Prostate gland (tissue), 2 donors: Measurements from ENCODE around the gene UCK2. TPM values are rescaled to one million over a fixed set of nuclear protein-coding genes. Genes with fewer than 3 reads are reported as not detected.

Source experiments
- DNase-seq: peaks from one replicate; pipeline ENCODE4 v3.0.0-alpha.2; 2019; ENCODE audit warnings: low spot score
- H3K27ac ChIP-seq, 2 donors: fragments of 200-600 bp; sonication (generic); 2 replicates each; pipeline ENCODE4 v1.5.1; 2017 to 2019
- H3K27me3 ChIP-seq: fragments of 200-600 bp; sonication (generic); replicated peaks from 2 replicates; pipeline ENCODE4 v1.5.1; 2019; ENCODE audit not compliant: insufficient read depth
- H3K36me3 ChIP-seq, 2 donors: fragments of 200-600 bp; sonication (generic); 1 replicate in 1 of 2; 2 replicates in 1 of 2; pipeline versions ENCODE4 v1.5.1 to v1.8.1; 2017 to 2019
- H3K4me1 ChIP-seq: fragments of 200-600 bp; sonication (generic); replicated peaks from 2 replicates; pipeline ENCODE4 v1.5.1; 2019
- H3K4me3 ChIP-seq, 2 donors: fragments of 200-600 bp; sonication (generic); 2 replicates each; pipeline ENCODE4 v1.5.1; 2017 to 2019
- H3K9me3 ChIP-seq: fragments of 200-600 bp; sonication (generic); 2 replicates; pipeline ENCODE4 v1.5.1; 2017
- POLR2A ChIP-seq: fragments of 450-650 bp; IDR thresholded peaks from one replicate; pipeline ENCODE4 v1.6.1; 2016; ENCODE audit warnings: antibody characterized with exemption, mild to moderate bottlenecking
- POLR2AphosphoS5 ChIP-seq: sonication (generic); formaldehyde crosslinking; IDR thresholded peaks from one replicate; pipeline ENCODE4 v1.6.1; 2017; ENCODE audit warnings: antibody characterized with exemption
- WGBS: methylation state at CpG from one replicate; pipeline ENCODE4 v1.1.5; 2018; 5-methylcytosine and 5-hydroxymethylcytosine counted together
- intact Hi-C: fragments of 100-400 bp; cut with DNase I; formaldehyde crosslinking; loops from one replicate; pipeline ENCODE4 v1.14.2; 2022
- total RNA-seq, 2 donors: library from RNA; depleted of rRNA; stranded (reverse); fragments of >200 nt; gene quantifications; one replicate each; pipeline ENCODE4 v1.1.0, GENCODE V29; 2016
- TF ChIP-seq, protein P1 (sequence below), 4 experiments: fragments of 200-600 bp in 2 of 4; fragments of 450-650 bp in 2 of 4; sonication (generic) in 2 of 4; IDR thresholded peaks; 1 replicate in 3 of 4; 2 replicates in 1 of 4; pipeline ENCODE4 v1.5.1; 2016 to 2019; ENCODE audit warnings: antibody characterized with exemption in 4 of 4, mild to moderate bottlenecking in 2 of 4, moderate library complexity in 2 of 4

The UCK2 gene
- total RNA-seq, 2 donors from 2014 or later = 23.8 to 25.9 TPM

DNA sequence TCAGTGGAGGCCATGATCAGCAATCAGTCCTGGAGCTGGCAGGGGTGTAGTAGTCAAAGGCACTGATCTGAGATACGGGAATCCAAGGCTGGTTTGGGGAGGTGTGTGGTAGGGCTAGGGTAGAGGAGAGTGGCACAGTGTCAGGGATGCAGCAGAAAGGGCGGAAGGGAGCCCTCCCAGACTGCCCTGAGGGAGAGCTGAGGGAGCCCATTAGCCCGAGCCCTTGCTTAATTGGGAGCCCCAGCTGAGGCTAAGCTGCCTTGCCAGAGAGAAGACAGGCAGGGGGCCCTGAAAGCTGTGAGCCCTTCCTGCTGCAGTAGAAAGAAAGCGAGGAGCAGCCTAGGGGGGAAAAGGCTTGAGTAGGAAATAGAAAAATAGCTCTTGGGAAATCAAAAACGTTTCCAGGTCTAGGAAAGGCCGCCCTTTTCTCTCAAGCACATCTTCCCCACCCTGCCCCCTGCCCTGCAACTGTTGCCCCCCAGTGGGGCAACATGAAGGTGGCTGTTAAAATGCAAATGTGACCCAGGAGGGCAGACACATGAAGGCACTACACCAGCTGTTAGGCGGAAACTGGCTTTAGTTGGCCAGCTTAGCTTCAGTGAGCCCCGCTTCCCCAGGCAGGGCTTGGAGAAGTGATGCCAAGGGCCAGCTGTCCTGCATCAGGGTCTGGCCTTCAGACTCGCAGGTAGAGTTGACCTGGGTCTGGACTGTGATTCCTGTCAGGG lies 106.2 kb downstream of the UCK2 start:
- no peak for DNase-seq
- intact Hi-C loops = no loop called here
- 64% methylated on average over 9 of the region's 9 CpGs for WGBS
- Histone ChIP-seq H3K36me3 (no peaks in the 10 kb centered on the region), H3K27me3 (no peaks in the 10 kb centered on the region), H3K4me3 (no peak overlapping the region), H3K9me3 (no peaks in the 10 kb centered on the region), H3K4me1 (no peaks in the 10 kb centered on the region), H3K27ac (no peak overlapping the region)
- TF ChIP-seq, protein P1, sequence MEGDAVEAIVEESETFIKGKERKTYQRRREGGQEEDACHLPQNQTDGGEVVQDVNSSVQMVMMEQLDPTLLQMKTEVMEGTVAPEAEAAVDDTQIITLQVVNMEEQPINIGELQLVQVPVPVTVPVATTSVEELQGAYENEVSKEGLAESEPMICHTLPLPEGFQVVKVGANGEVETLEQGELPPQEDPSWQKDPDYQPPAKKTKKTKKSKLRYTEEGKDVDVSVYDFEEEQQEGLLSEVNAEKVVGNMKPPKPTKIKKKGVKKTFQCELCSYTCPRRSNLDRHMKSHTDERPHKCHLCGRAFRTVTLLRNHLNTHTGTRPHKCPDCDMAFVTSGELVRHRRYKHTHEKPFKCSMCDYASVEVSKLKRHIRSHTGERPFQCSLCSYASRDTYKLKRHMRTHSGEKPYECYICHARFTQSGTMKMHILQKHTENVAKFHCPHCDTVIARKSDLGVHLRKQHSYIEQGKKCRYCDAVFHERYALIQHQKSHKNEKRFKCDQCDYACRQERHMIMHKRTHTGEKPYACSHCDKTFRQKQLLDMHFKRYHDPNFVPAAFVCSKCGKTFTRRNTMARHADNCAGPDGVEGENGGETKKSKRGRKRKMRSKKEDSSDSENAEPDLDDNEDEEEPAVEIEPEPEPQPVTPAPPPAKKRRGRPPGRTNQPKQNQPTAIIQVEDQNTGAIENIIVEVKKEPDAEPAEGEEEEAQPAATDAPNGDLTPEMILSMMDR (IDR thresholded peaks at IDR 0.05) = no peak
- TF ChIP-seq POLR2AphosphoS5 = no peak
- TF ChIP-seq POLR2A = no peak

DNA sequence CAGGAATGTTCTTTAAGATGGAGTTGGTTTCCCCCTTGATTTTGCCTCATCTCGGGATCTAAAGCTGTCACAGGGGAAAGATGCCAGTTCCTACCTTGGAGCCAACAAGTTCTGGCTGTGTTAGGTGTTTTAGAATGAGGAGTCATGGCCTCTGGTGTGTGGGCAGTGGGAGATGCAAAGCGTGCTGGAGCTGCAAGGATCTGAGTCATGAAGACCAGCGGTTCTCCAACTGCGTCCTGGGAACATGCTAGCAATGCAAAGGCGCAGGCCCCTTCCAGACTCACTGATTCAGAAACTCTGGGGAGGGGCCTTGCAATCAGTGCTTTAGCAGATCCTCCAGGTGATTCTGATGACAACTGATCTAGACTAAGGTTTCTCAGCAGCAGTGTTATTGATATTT lies 109.1 kb downstream of the UCK2 start:
- Histone ChIP-seq H3K4me1 (no peaks in the 10 kb centered on the region), H3K9me3 (no peaks in the 10 kb centered on the region), H3K4me3 (no peak overlapping the region), H3K27me3 (no peaks in the 10 kb centered on the region), H3K27ac (no peak overlapping the region), H3K36me3 (no peaks in the 10 kb centered on the region)
- intact Hi-C loops = no loop called here
- TF ChIP-seq POLR2A = no peak
- TF ChIP-seq, protein P1 (IDR thresholded peaks at IDR 0.05) = no peak
- WGBS = 88% methylated on average over 5 of the region's 5 CpGs
- DNase-seq = no peak

DNA sequence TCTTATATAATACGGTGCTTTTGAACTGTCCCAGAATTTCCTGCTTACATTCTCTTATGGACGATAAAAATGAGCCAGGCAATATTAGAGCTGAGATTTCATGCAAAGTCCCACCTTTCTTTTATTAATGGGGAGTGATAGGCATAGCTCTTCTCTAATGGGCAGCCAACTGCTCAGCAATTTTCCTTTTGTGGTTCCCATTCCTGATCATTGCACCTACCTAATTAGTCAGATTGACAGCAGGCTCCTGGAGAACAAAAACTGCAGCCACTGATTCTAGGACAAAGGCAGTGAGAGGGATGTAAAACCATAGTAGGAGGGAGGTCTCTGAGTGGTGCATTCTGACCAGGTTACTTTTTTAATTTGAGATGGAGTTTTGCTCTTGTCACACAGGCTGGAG lies 110.4 kb downstream of the UCK2 start:
- WGBS = 89% methylated on average over 2 of the region's 2 CpGs
- H3K4me3 ChIP-seq = no peak overlapping the region
- intact Hi-C loops = no loop called here

DNA sequence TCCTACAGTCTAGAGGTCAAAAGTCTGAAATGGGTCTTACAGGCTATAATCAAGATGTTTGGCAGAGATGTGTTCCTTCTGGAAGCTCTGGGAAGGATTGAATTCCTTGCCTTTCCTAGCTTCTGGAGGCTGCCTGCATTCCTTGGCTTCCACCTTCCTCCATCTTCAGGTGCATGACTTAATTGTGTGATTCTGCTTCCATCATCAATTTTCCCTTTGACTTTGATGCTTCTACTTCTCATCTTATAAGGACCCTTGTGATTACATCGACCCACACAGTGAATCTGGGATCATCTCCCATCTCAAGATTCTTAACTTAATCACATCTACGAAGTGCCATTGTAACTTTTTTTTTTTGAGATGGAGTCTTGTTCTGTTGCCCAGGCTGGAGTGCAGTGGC lies 111.4 kb downstream of the UCK2 start:
- TF ChIP-seq, protein P1 (IDR thresholded peaks at IDR 0.05) = no peak
- TF ChIP-seq POLR2A (no peak), POLR2AphosphoS5 (no peak)
- no peaks in the 10 kb centered on the region for H3K27me3 ChIP-seq
- H3K36me3 ChIP-seq = no peaks in the 10 kb centered on the region
- no peaks in the 10 kb centered on the region for H3K9me3 ChIP-seq
- H3K27ac ChIP-seq = no peak overlapping the region
- no peak for DNase-seq
- no peaks in the 10 kb centered on the region for H3K4me1 ChIP-seq
- intact Hi-C loops = no loop called here
- 82% methylated on average over 2 of the region's 2 CpGs for WGBS
- H3K4me3 ChIP-seq = no peak overlapping the region

More for the DNA sequence above, 110.4 kb downstream of the UCK2 start:
- H3K36me3 ChIP-seq = no peaks in the 10 kb centered on the region
- H3K27ac ChIP-seq = no peak overlapping the region
- DNase-seq = no peak
- H3K4me1 ChIP-seq = no peaks in the 10 kb centered on the region
- TF ChIP-seq POLR2A = no peak
- TF ChIP-seq, protein P1 (IDR thresholded peaks at IDR 0.05) = no peak
- no peak for TF ChIP-seq POLR2AphosphoS5
- no peaks in the 10 kb centered on the region for H3K27me3 ChIP-seq
- H3K9me3 ChIP-seq = no peaks in the 10 kb centered on the region

DNA sequence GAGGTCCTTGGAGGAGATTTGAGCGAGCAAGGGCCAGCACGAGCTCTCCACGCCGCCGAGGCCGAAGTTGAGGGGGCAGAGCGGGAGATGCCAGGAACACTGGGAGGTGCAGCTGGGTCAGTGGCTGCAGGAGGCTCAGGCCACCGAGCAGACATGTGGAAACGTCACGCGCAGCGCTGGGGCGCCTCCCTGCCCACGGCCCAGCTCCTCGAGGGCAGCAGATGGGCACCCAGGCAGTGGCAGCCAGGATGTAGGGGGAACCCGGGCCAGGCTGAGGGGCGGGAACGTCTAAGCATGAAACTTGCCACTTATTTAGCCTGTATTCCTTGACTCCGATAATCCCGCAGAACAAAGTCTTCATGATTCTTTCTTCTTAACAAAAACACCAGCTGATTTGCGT lies 114.1 kb downstream of the UCK2 start:
- DNase-seq = no peak
- 93% methylated on average over 19 of the region's 21 CpGs for WGBS
- H3K9me3 ChIP-seq = no peaks in the 10 kb centered on the region
- H3K27me3 ChIP-seq = no peaks in the 10 kb centered on the region
- H3K27ac ChIP-seq = no peak overlapping the region
- H3K4me3 ChIP-seq = no peak overlapping the region
- no peaks in the 10 kb centered on the region for H3K4me1 ChIP-seq
- TF ChIP-seq POLR2AphosphoS5 (no peak), POLR2A (no peak)
- TF ChIP-seq, protein P1 (IDR thresholded peaks at IDR 0.05) = no peak
- H3K36me3 ChIP-seq = no peaks in the 10 kb centered on the region
- intact Hi-C loops = no loop called here
